ENCODE measurements around the gene GRAMD1C.
"Not testable (repeated sequence)": the region's sequence is repeated elsewhere in the genome, so short reads cannot be mapped to it uniquely, and the experiment has no call there.

Gene GRAMD1C

GRCh38 chr3:113844622-113845222 is 6.1 kb downstream of the GRAMD1C start:
- peak; percentile 17 for DNase-seq
- no peak overlapping the region for H3K4me3 ChIP-seq (ENCODE audit: low read depth, low read length)

GRCh38 chr3:113847247-113847646 is 8.7 kb downstream of the GRAMD1C start:
- Histone ChIP-seq H3K36me3 (replicated peaks) (no peaks in the 10 kb centered on the region), H3K27ac (no peak overlapping the region), H3K27me3 (replicated peaks) (no peaks in the 10 kb centered on the region), H3K4me3 (ENCODE audit: low read depth, low read length) (no peak overlapping the region)
- in situ Hi-C loops (cut with HindIII; ENCODE audit: low pct_ligation_motif_present, low sequenced_read_pairs) = no loop called here
- DNase-seq = no peak
- no peak for TF ChIP-seq CTCF (IDR thresholded peaks at IDR 0.05; ENCODE audit: low read depth, low read length, missing control alignments)

More at GRCh38 chr3:113844622-113845222, 6.1 kb downstream of the GRAMD1C start:
- no peaks in the 10 kb centered on the region for H3K36me3 ChIP-seq (replicated peaks)
- H3K27me3 ChIP-seq (replicated peaks) = no peaks in the 10 kb centered on the region
- in situ Hi-C loops (cut with HindIII; ENCODE audit: low pct_ligation_motif_present, low sequenced_read_pairs) = no loop called here
- peak; percentile 47 for TF ChIP-seq CTCF (IDR thresholded peaks at IDR 0.05; ENCODE audit: low read depth, low read length, missing control alignments)
- no peak overlapping the region for H3K27ac ChIP-seq

- no peak overlapping the region for H3K27ac ChIP-seq
- H3K4me3 ChIP-seq (ENCODE audit: low read depth, low read length) = no peak overlapping the region
- no peaks in the 10 kb centered on the region for H3K27me3 ChIP-seq (replicated peaks)
- in situ Hi-C loops (cut with HindIII; ENCODE audit: low pct_ligation_motif_present, low sequenced_read_pairs) = no loop called here
- no peaks in the 10 kb centered on the region for H3K36me3 ChIP-seq (replicated peaks)
- TF ChIP-seq CTCF (IDR thresholded peaks at IDR 0.05; ENCODE audit: low read depth, low read length, missing control alignments) = no peak
- DNase-seq = no peak
Measured at GRCh38 chr3:113847664-113848461, 9.3 kb downstream of the GRAMD1C start.

- H3K27me3 ChIP-seq (replicated peaks); in situ Hi-C loops (cut with HindIII; ENCODE audit: low pct_ligation_motif_present, low sequenced_read_pairs); H3K36me3 ChIP-seq (replicated peaks); H3K4me3 ChIP-seq (ENCODE audit: low read depth, low read length); H3K27ac ChIP-seq; DNase-seq: not testable (repeated sequence)
Measured at GRCh38 chr3:113849071-113849470, 10.5 kb downstream of the GRAMD1C start.

- DNase-seq; H3K27ac ChIP-seq; H3K4me3 ChIP-seq (ENCODE audit: low read depth, low read length); H3K36me3 ChIP-seq (replicated peaks); in situ Hi-C loops (cut with HindIII; ENCODE audit: low pct_ligation_motif_present, low sequenced_read_pairs); H3K27me3 ChIP-seq (replicated peaks): not testable (repeated sequence)
Measured at GRCh38 chr3:113849841-113850240, 11.3 kb downstream of the GRAMD1C start.

- in situ Hi-C loops (cut with HindIII; ENCODE audit: low pct_ligation_motif_present, low sequenced_read_pairs); H3K4me3 ChIP-seq (ENCODE audit: low read depth, low read length); H3K27me3 ChIP-seq (replicated peaks); DNase-seq; H3K36me3 ChIP-seq (replicated peaks); H3K27ac ChIP-seq: not testable (repeated sequence)
Measured at GRCh38 chr3:113850391-113850790, 11.8 kb downstream of the GRAMD1C start.

- H3K27ac ChIP-seq = no peak overlapping the region
- H3K27me3 ChIP-seq (replicated peaks) = no peaks in the 10 kb centered on the region
- in situ Hi-C loops (cut with HindIII; ENCODE audit: low pct_ligation_motif_present, low sequenced_read_pairs) = no loop called here
- no peak for DNase-seq
- H3K36me3 ChIP-seq (replicated peaks) = no peaks in the 10 kb centered on the region
- H3K4me3 ChIP-seq (ENCODE audit: low read depth, low read length) = no peak overlapping the region
- TF ChIP-seq CTCF (IDR thresholded peaks at IDR 0.05; ENCODE audit: low read depth, low read length, missing control alignments) = no peak
Measured at GRCh38 chr3:113852506-113852905, 13.9 kb downstream of the GRAMD1C start.
